ENCODE data around the gene PSMB10.
A peak's percentile ranks its signal among the peaks of the same experiment; 100 is the strongest.

Gene PSMB10

GRCh38 chr16:67961551-67961957 is 24.9 kb upstream of the PSMB10 start:
- TF ChIP-seq CTCF (IDR thresholded peaks at IDR 0.05; ENCODE audit: low read depth, low read length): no peak
- H3K4me3 ChIP-seq (ENCODE audit: low read depth, low read length): no peak overlapping the region

DNA sequence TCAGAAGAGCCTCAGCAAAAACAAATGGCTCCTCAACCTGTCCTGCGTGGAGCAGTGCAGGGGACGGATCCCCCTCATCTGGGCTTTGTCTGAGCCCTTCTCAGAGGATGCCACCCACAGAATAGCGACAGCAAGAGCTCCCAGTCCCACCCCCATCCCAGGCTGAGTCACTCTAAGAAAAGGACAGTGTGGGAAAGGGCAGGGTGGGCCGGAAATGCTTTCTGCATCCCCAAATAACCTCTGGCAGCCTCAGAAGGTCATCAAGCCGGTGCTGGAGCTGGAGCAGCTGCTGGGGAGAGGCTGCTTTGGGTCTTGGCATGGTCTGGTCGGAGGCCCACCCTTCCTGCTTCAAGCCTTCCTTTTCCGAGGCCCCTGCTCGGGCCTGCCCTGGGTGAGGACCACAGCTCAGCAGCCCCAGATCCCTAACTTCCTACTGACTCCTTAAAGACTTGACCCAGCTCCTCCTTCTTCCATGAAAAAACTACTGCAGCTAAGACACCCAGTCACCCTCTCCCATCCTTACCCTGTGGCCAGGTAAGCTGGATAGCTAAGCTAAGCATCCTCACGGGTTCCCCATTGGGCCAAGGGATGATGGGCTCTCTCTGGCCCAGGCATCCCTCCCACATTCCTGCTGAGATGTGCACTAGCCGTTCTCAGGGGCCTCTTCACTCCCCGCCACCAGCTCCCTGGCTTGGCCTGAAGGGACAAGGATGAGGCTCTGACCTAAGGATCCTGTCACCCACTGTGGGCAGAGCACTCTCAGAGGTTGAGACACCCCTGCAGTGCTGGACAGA is 23.1 kb upstream of the PSMB10 start:
- TF ChIP-seq CTCF (IDR thresholded peaks at IDR 0.05; ENCODE audit: low read depth, low read length): no peak
- H3K4me3 ChIP-seq (ENCODE audit: low read depth, low read length): peak overlapping the region; percentile 5; the same call in 1 of the 2 replicates

- no peak overlapping the region for H3K4me3 ChIP-seq (ENCODE audit: low read depth, low read length)
- no peak for TF ChIP-seq CTCF (IDR thresholded peaks at IDR 0.05; ENCODE audit: low read depth, low read length)
These were observed 21.0 kb upstream of the PSMB10 start for GRCh38 chr16:67957622-67958021.

- TF ChIP-seq CTCF (IDR thresholded peaks at IDR 0.05; ENCODE audit: low read depth, low read length): no peak
- H3K4me3 ChIP-seq (ENCODE audit: low read depth, low read length): no peak overlapping the region
These were observed 18.0 kb upstream of the PSMB10 start for GRCh38 chr16:67954421-67955196.

- no peak overlapping the region for H3K4me3 ChIP-seq (ENCODE audit: low read depth, low read length)
- no peak for TF ChIP-seq CTCF (IDR thresholded peaks at IDR 0.05; ENCODE audit: low read depth, low read length)
These were observed 17.2 kb upstream of the PSMB10 start for GRCh38 chr16:67953641-67954375.

DNA sequence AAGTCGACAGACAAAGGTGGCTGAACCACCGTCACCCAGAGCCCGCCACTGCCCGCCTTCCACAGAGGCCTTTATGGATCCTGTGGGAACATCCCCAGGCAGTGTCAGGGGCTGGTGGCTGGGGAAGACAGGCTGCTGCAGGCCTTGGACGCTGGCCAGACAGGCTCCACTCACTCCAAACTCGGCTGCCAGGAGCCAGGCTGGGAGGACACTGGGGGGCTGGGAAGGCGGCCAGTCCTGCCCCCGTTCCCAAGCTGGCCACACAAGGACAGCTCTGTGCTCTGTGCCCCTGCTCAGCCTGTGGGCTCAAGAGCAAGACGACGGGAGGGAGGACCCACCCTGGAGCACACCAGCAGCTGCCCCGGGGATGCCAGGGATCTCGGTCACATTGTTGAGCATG is 14.8 kb upstream of the PSMB10 start:
- no peak overlapping the region for H3K4me3 ChIP-seq (ENCODE audit: low read depth, low read length)
- no peak for TF ChIP-seq CTCF (IDR thresholded peaks at IDR 0.05; ENCODE audit: low read depth, low read length)
